GM19193 (cell line): ENCODE data around the gene SORL1.

ENCODE experiments used
- POLR2A ChIP-seq: IDR thresholded peaks from 4 replicates; pipeline ENCODE4 v1.6.1; 2011; ENCODE audit not compliant: insufficient read depth, insufficient read length; ENCODE audit errors: extremely low read depth

Gene SORL1

DNA sequence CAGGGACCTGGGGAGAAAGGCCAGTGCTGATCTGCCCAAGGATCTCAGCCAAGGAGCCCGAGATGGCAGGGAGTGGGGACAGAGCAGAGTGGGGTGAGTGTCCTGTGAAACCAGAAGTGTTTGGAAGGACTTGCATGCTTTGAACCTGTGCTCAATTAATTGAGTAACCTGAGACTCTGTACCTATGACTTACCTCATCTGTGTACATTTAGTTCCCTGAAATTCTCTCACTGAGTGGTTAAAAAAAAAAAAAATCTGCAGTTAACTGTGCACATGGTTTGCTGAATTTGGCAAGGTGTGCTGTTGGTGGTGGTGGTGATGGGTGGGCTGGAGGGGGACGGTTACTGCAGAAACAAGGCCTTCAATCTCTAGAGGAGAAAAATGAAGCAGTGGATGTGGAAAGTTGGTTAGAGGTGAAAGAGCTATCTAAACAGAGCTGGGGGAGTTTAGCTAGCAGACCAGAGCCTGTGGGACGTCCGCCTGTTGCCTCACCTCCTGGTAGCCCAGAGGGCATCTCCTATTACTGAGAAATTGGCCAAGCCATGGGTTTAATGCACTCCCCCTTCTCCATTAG, 8.9 kb downstream of the SORL1 start:
- no peak for TF ChIP-seq POLR2A

- TF ChIP-seq POLR2A, result no peak
These were observed 9.7 kb downstream of the SORL1 start for GRCh38 chr11:121461843-121462242.

GRCh38 chr11:121463689-121464335, 11.7 kb downstream of the SORL1 start:
- no peak for TF ChIP-seq POLR2A

GRCh38 chr11:121464352-121464946, 12.3 kb downstream of the SORL1 start:
- TF ChIP-seq POLR2A, result peak; percentile 58

DNA sequence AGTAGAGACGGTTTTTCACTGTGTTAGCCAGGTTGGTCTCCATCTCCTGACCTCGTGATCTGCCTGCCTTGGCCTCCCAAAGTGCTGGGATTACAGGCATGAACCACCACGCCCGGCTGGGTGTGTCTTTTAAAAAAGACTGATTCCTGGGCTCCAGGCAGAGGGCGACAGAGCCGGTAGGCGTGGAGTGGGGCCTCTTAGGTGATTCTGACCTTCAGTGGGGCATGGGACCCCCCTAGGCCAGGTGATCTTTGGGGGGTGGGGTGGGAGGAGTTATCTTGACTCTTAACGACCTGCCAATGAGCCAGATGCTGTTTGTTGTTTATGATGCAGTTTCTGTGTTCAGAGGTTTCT, 13.6 kb downstream of the SORL1 start:
- TF ChIP-seq POLR2A, result no peak

GRCh38 chr11:121466063-121466794, 14.1 kb downstream of the SORL1 start:
- no peak for TF ChIP-seq POLR2A

GRCh38 chr11:121467471-121467870, 15.4 kb downstream of the SORL1 start:
- TF ChIP-seq POLR2A, result no peak

- TF ChIP-seq POLR2A, result peak; percentile 58
These were observed 15.9 kb downstream of the SORL1 start for GRCh38 chr11:121467965-121468364.

GRCh38 chr11:121469910-121470309, 17.8 kb downstream of the SORL1 start:
- no peak for TF ChIP-seq POLR2A

GRCh38 chr11:121471167-121471566, 19.1 kb downstream of the SORL1 start:
- no peak for TF ChIP-seq POLR2A

DNA sequence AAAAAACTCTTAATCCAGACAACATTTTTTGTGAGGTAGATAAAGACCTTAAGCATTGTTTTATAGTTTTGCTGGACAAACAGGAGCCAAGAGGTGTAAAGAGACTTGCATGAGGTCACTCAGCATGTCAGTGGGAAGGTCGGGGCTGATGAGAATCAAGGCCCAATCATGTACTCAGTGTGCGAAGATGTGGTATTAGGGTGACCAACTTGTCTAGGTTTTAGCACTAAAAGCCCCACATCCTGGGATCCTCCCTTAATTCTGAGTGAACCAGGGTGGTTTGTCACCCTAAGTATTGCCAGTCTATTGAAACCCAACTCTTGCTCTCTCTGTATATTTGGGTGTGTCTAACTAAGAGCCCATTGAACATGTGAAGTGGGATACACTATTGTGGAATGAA, 20.2 kb downstream of the SORL1 start:
- TF ChIP-seq POLR2A, result no peak

GRCh38 chr11:121473064-121473777, 21.1 kb downstream of the SORL1 start:
- no peak for TF ChIP-seq POLR2A

DNA sequence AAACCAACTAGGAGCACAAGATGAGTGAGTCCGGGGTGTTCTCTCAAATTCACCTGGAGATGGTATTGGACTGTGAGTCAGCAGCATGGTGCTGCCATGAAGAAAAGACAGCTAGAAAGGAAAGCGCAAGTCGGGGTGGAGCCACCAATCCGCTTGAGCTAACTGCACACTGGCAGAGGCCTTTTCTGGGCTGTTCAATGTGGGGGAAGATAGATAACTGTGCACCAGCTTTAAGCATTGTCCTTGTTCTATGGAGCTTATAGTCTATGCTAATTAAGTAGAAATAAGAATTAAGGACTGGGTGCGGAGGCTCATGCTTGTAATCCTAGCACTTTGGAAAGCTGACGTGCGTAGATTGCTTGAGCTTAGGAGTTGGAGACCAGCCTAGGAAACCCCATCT, 22.6 kb downstream of the SORL1 start:
- TF ChIP-seq POLR2A, result no peak

DNA sequence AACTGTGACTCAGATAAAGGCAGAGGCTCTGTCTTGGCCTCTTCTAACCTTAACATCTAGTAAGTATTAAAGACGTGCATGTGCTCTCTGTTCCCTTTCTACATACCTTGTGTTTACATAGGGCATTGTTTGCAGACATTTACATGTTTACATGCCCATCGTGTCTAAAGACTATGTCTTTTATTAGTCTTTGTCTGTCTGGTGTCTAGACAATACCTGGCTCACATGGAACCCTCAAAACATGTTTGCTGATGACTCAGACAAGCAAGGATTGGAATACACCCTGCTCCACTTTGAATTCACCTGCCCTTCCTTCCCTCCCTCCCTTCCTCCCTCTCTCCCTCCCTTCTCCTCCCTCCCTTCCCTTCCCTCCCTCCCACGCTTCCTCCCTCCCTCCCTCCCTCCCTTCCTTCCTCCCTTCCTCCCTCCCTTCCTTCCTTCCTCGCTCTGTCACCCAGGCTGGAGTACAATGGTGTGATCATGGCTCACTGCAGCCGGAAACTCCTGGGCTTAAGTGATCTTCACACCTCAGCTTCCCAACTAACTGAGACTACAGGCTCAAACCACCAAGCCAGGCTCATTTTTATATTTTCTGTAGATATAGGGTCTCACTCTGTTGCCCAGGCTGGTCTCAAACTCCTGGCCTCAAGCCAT, 24.4 kb downstream of the SORL1 start:
- TF ChIP-seq POLR2A, result no peak
